Measurements from ENCODE around the gene CPZ. TPM values are rescaled to one million over a fixed set of nuclear protein-coding genes. Genes with fewer than 3 reads are reported as not detected.

Gene CPZ
- total and polyA plus RNA-seq, 10 of the 15 experiments (the other 5 are each of a cell fraction or from before 2014, with no cell fraction given): not detected

DNA sequence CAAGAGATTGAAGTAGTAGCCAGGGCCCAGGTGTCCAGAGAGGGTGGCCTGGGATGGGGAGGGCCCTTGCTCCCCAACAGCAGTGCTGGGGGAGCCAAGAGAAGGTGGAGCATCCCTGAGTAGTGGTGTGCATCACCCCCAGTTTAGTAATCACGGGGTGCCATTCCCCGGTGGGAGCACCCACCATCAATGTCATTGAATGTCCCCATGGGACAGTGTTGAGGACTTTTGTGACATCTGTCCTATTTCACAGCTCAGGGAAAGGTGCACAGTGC is 4.4 kb upstream of the CPZ start:
- no peak overlapping the region for H3K4me3 ChIP-seq
- no peak for FAIRE-seq
- H3K79me2 ChIP-seq (ENCODE audit: control insufficient read depth, insufficient read depth, low read length): no peaks in the 10 kb centered on the region
- WGBS (ENCODE audit: insufficient coverage, insufficient replicate concordance, low lambda C conversion rate, missing lambda C conversion rate): 35% methylated on average over 2 of the region's 2 CpGs
- BruUV-seq (replicated peaks): no TSS peak
- no peaks in the 10 kb centered on the region for H3K36me3 ChIP-seq (ENCODE audit: control insufficient read depth in 2 of 2, insufficient read depth in 2 of 2, low read length in 1 of 2)
- H2AFZ ChIP-seq (ENCODE audit: control insufficient read depth, low read depth, low read length): no peak overlapping the region
- ChIA-PET POLR2A (no interaction called here), SMC1A (ENCODE audit: uncharacterized antibody, unreplicated experiment) (no interaction called here), RAD21 (ENCODE audit: unreplicated experiment) (no interaction called here), CTCF (interaction anchor here (2.4 kb wide), 1 partner anchor 119 kb away, joined by 15 read pairs; no protein-coding TSS in a partner anchor)
- TF ChIP-seq RELA (IDR thresholded peaks at IDR 0.05; ENCODE audit: borderline replicate concordance, partially characterized antibody) (no peak), ASH2L (IDR thresholded peaks at IDR 0.05; ENCODE audit: borderline replicate concordance, low read depth) (no peak), ZBED1 (IDR thresholded peaks at IDR 0.05; ENCODE audit: borderline replicate concordance) (no peak), CBX3 (IDR thresholded peaks at IDR 0.05; ENCODE audit: borderline replicate concordance, low read depth) (no peak), ZNF217 (IDR thresholded peaks at IDR 0.05) (no peak), SIX5 (IDR thresholded peaks at IDR 0.05; ENCODE audit: low read depth, low read length, severe bottlenecking) (no peak), NR2F1 (conservative IDR thresholded peaks at IDR 0.05) (no peak), DPF2 (IDR thresholded peaks at IDR 0.05) (no peak)
- TF ChIP-seq, protein P1, sequence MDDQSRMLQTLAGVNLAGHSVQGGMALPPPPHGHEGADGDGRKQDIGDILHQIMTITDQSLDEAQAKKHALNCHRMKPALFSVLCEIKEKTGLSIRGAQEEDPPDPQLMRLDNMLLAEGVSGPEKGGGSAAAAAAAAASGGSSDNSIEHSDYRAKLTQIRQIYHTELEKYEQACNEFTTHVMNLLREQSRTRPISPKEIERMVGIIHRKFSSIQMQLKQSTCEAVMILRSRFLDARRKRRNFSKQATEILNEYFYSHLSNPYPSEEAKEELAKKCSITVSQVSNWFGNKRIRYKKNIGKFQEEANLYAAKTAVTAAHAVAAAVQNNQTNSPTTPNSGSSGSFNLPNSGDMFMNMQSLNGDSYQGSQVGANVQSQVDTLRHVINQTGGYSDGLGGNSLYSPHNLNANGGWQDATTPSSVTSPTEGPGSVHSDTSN (IDR thresholded peaks at IDR 0.05; ENCODE audit: insufficient replicate concordance, low read depth, low read length): no peak
- TF ChIP-seq, protein P2, sequence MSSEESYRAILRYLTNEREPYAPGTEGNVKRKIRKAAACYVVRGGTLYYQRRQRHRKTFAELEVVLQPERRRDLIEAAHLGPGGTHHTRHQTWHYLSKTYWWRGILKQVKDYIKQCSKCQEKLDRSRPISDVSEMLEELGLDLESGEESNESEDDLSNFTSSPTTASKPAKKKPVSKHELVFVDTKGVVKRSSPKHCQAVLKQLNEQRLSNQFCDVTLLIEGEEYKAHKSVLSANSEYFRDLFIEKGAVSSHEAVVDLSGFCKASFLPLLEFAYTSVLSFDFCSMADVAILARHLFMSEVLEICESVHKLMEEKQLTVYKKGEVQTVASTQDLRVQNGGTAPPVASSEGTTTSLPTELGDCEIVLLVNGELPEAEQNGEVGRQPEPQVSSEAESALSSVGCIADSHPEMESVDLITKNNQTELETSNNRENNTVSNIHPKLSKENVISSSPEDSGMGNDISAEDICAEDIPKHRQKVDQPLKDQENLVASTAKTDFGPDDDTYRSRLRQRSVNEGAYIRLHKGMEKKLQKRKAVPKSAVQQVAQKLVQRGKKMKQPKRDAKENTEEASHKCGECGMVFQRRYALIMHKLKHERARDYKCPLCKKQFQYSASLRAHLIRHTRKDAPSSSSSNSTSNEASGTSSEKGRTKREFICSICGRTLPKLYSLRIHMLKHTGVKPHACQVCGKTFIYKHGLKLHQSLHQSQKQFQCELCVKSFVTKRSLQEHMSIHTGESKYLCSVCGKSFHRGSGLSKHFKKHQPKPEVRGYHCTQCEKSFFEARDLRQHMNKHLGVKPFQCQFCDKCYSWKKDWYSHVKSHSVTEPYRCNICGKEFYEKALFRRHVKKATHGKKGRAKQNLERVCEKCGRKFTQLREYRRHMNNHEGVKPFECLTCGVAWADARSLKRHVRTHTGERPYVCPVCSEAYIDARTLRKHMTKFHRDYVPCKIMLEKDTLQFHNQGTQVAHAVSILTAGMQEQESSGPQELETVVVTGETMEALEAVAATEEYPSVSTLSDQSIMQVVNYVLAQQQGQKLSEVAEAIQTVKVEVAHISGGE (CRISPR knock-in tag; IDR thresholded peaks at IDR 0.05): no peak
- in situ Hi-C loops (cut with MboI): no loop called here
- no peak for ATAC-seq
- H3K27me3 ChIP-seq (replicated peaks in 1 of 2; ENCODE audit: control insufficient read depth in 2 of 2, insufficient read depth in 2 of 2, low read length in 1 of 2): peaks cover 2 to 9% of the 10 kb centered on the region in 2 experiments; a peak in 2 of 4 replicates
- H3K4me2 ChIP-seq (ENCODE audit: control insufficient read depth, insufficient read depth): no peak overlapping the region
- intact Hi-C loops (cut with micrococcal nuclease; ENCODE audit: unreplicated experiment): no loop called here
- no peaks in the 10 kb centered on the region for H3K9me3 ChIP-seq (replicated peaks; ENCODE audit: control insufficient read depth, insufficient read depth, low read length)
- H4K20me1 ChIP-seq (ENCODE audit: control insufficient read depth, insufficient read depth): no peaks in the 10 kb centered on the region
- H3K9ac ChIP-seq (ENCODE audit: control insufficient read depth, insufficient read depth, low read length): no peak overlapping the region
- no peak for DNase-seq (ENCODE audit: low read depth, low spot score)
- no peak overlapping the region for H3K27ac ChIP-seq (ENCODE audit: control insufficient read depth, insufficient read depth)
- no peaks in the 10 kb centered on the region for H3K4me1 ChIP-seq (ENCODE audit: control insufficient read depth, insufficient read depth, low read length)

Data from GM12878 (cell line).